HEK293 (cell line): ENCODE results near the gene LMO1.
A peak's percentile ranks its signal among the peaks of the same experiment; 100 is the strongest.

Source experiments
- OVOL3 ChIP-seq: fragments of 450-650 bp; formaldehyde crosslinking; IDR thresholded peaks from 2 replicates; pipeline ENCODE4 v1.5.1; 2016; ENCODE audit warnings: missing biosample characterization, missing genetic modification characterization
- PRDM1 ChIP-seq: fragments of 450-650 bp; formaldehyde crosslinking; IDR thresholded peaks from 2 replicates; pipeline ENCODE4; 2016; ENCODE audit warnings: missing biosample characterization, missing genetic modification characterization
- WT1 ChIP-seq: fragments of 450-650 bp; formaldehyde crosslinking; IDR thresholded peaks from 2 replicates; pipeline ENCODE4 v1.5.1; 2016; ENCODE audit warnings: missing biosample characterization, missing genetic modification characterization
- ZBTB20 ChIP-seq: fragments of 450-650 bp; formaldehyde crosslinking; IDR thresholded peaks from 2 replicates; pipeline ENCODE4 v1.5.1; 2016; ENCODE audit warnings: missing biosample characterization, missing genetic modification characterization
- ZBTB21 ChIP-seq: fragments of 450-650 bp; formaldehyde crosslinking; IDR thresholded peaks from 2 replicates; pipeline ENCODE4 v1.5.1; 2017; ENCODE audit warnings: missing biosample characterization, missing genetic modification characterization
- ZNF112 ChIP-seq: fragments of 450-650 bp; formaldehyde crosslinking; IDR thresholded peaks from 2 replicates; pipeline ENCODE4 v1.5.0; 2017; ENCODE audit warnings: missing biosample characterization, missing genetic modification characterization
- ZNF132 ChIP-seq: fragments of 450-650 bp; formaldehyde crosslinking; IDR thresholded peaks from 2 replicates; pipeline ENCODE4 v1.5.1; 2017; ENCODE audit warnings: missing biosample characterization, missing genetic modification characterization, borderline replicate concordance
- ZNF133 ChIP-seq: fragments of 450-650 bp; formaldehyde crosslinking; IDR thresholded peaks from 2 replicates; pipeline ENCODE4 v1.5.1; 2016; ENCODE audit warnings: missing biosample characterization, missing genetic modification characterization
- ZNF19 ChIP-seq: fragments of 450-650 bp; formaldehyde crosslinking; IDR thresholded peaks from 2 replicates; pipeline ENCODE4; 2016; ENCODE audit warnings: missing biosample characterization, missing genetic modification characterization, low read depth
- ZNF23 ChIP-seq: fragments of 450-650 bp; formaldehyde crosslinking; IDR thresholded peaks from 2 replicates; pipeline ENCODE4 v1.5.1; 2016; ENCODE audit warnings: missing biosample characterization, missing genetic modification characterization, borderline replicate concordance
- ZNF335 ChIP-seq: fragments of 450-650 bp; formaldehyde crosslinking; conservative IDR thresholded peaks from 2 replicates; pipeline ENCODE4 v1.5.1; 2016; ENCODE audit warnings: missing biosample characterization, missing genetic modification characterization
- ZNF366 ChIP-seq: fragments of 450-650 bp; formaldehyde crosslinking; conservative IDR thresholded peaks from 2 replicates; pipeline ENCODE4 v1.5.1; 2016; ENCODE audit warnings: missing biosample characterization, missing genetic modification characterization
- ZNF37A ChIP-seq: fragments of 450-650 bp; IDR thresholded peaks from 2 replicates; pipeline ENCODE4 v1.5.1; 2018; ENCODE audit warnings: missing biosample characterization, missing genetic modification characterization
- ZNF391 ChIP-seq: fragments of 450-650 bp; formaldehyde crosslinking; IDR thresholded peaks from 2 replicates; pipeline ENCODE4 v1.5.1; 2016; ENCODE audit warnings: low read depth, missing biosample characterization, missing genetic modification characterization, borderline replicate concordance
- ZNF404 ChIP-seq: fragments of 450-650 bp; formaldehyde crosslinking; IDR thresholded peaks from 2 replicates; pipeline ENCODE4 v1.5.1; 2017; ENCODE audit warnings: missing biosample characterization, missing genetic modification characterization
- ZNF423 ChIP-seq: fragments of 450-650 bp; formaldehyde crosslinking; IDR thresholded peaks from 2 replicates; pipeline ENCODE4 v1.5.1; 2016; ENCODE audit warnings: missing biosample characterization, missing genetic modification characterization
- ZNF426 ChIP-seq: fragments of 450-650 bp; formaldehyde crosslinking; IDR thresholded peaks from 2 replicates; pipeline ENCODE4 v1.5.1; 2017; ENCODE audit warnings: missing biosample characterization, missing genetic modification characterization, mild to moderate bottlenecking, inconsistent platforms, moderate library complexity
- ZNF514 ChIP-seq: fragments of 450-650 bp; formaldehyde crosslinking; IDR thresholded peaks from 2 replicates; pipeline ENCODE4 v1.5.1; 2016; ENCODE audit warnings: missing biosample characterization, missing genetic modification characterization
- ZNF521 ChIP-seq: fragments of 450-650 bp; formaldehyde crosslinking; IDR thresholded peaks from 2 replicates; pipeline ENCODE4 v1.5.1; 2017; ENCODE audit warnings: missing biosample characterization, mild to moderate bottlenecking, missing genetic modification characterization
- ZNF529 ChIP-seq: fragments of 450-650 bp; formaldehyde crosslinking; IDR thresholded peaks from 2 replicates; pipeline ENCODE4 v1.5.1; 2017; ENCODE audit warnings: missing genetic modification characterization, missing biosample characterization; ENCODE audit not compliant: insufficient replicate concordance
- ZNF561 ChIP-seq: fragments of 450-650 bp; IDR thresholded peaks from 2 replicates; pipeline ENCODE4 v1.5.1; 2018; ENCODE audit warnings: missing biosample characterization, missing genetic modification characterization, borderline replicate concordance
- ZNF626 ChIP-seq: fragments of 450-650 bp; sonication (Bioruptor Pico); formaldehyde crosslinking; IDR thresholded peaks from 2 replicates; pipeline ENCODE4 v1.5.1; 2018; ENCODE audit warnings: missing biosample characterization, missing genetic modification characterization, inconsistent platforms
- ZNF658 ChIP-seq: fragments of 450-650 bp; formaldehyde crosslinking; IDR thresholded peaks from 2 replicates; pipeline ENCODE4; 2016; ENCODE audit warnings: missing biosample characterization, missing genetic modification characterization
- ZSCAN23 ChIP-seq: fragments of 450-650 bp; formaldehyde crosslinking; IDR thresholded peaks from 2 replicates; pipeline ENCODE4 v1.5.1; 2016; ENCODE audit warnings: missing biosample characterization, missing genetic modification characterization
- TF ChIP-seq, protein P1 (sequence below): fragments of 450-650 bp; formaldehyde crosslinking; IDR thresholded peaks from 2 replicates; pipeline ENCODE4 v1.5.1; 2016; ENCODE audit warnings: missing biosample characterization, missing genetic modification characterization
- TF ChIP-seq, protein P2 (sequence below): fragments of 450-650 bp; formaldehyde crosslinking; IDR thresholded peaks from 2 replicates; pipeline ENCODE4 v1.5.1; 2016; ENCODE audit warnings: missing biosample characterization, missing genetic modification characterization
- TF ChIP-seq, protein P3 (sequence below): fragments of 450-650 bp; formaldehyde crosslinking; IDR thresholded peaks from 2 replicates; pipeline ENCODE4 v1.5.1; 2017; ENCODE audit warnings: missing biosample characterization, missing genetic modification characterization
- TF ChIP-seq, protein P4 (sequence below): fragments of 450-650 bp; formaldehyde crosslinking; IDR thresholded peaks from 2 replicates; pipeline ENCODE4 v1.5.1; 2016; ENCODE audit warnings: missing biosample characterization, missing genetic modification characterization, borderline replicate concordance

LMO1 gene

DNA sequence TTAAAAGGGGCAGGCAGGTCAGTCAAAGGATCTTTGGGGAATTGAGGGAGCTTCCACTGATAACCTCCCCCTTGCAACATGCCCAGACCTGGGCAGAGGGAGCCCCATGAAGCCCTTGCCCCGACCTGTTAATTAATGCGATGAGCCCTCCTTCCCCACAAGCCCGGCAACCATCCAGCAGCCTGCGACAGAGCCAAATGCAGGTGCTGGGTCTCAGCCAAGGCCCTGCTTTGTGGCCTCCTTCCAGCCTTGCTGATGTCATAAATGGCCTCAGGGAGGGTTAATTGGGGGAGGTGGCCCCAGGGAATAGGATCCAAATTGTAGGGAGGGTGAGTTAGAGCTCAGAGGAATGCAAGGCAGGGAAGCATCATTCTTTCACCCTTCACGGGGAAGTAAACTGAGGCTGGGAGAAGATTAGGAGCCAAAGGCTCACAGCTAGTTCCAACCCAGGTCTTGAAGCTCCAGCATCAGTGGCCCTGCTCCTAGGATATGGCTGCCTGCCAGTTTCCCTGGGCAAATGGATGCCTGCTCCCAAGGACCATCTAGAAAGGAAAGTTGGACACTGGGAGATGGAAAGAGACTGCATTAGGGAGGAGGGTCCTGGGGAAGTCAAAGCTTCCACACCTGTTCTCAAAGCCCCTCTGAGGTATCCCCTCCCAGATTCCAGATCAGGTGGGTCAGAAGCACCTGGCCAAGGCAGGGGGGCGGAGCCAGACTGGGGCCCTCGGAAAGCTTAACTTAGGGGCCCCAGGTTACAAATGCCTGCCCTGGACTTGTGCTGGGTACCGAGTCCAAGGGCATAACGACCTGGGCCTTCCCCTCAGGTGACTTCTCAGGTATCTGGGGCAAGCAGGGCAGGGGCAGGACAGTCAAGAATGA is 34.1 kb downstream of the LMO1 start (continued):
- TF ChIP-seq, protein P1, sequence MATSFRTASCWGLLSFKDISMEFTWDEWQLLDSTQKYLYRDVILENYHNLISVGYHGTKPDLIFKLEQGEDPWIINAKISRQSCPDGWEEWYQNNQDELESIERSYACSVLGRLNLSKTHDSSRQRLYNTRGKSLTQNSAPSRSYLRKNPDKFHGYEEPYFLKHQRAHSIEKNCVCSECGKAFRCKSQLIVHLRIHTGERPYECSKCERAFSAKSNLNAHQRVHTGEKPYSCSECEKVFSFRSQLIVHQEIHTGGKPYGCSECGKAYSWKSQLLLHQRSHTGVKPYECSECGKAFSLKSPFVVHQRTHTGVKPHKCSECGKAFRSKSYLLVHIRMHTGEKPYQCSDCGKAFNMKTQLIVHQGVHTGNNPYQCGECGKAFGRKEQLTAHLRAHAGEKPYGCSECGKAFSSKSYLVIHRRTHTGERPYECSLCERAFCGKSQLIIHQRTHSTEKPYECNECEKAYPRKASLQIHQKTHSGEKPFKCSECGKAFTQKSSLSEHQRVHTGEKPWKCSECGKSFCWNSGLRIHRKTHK (tag by site-specific recombination) = no peak
- TF ChIP-seq ZNF404 (tag by site-specific recombination) = no peak
- TF ChIP-seq, protein P2, sequence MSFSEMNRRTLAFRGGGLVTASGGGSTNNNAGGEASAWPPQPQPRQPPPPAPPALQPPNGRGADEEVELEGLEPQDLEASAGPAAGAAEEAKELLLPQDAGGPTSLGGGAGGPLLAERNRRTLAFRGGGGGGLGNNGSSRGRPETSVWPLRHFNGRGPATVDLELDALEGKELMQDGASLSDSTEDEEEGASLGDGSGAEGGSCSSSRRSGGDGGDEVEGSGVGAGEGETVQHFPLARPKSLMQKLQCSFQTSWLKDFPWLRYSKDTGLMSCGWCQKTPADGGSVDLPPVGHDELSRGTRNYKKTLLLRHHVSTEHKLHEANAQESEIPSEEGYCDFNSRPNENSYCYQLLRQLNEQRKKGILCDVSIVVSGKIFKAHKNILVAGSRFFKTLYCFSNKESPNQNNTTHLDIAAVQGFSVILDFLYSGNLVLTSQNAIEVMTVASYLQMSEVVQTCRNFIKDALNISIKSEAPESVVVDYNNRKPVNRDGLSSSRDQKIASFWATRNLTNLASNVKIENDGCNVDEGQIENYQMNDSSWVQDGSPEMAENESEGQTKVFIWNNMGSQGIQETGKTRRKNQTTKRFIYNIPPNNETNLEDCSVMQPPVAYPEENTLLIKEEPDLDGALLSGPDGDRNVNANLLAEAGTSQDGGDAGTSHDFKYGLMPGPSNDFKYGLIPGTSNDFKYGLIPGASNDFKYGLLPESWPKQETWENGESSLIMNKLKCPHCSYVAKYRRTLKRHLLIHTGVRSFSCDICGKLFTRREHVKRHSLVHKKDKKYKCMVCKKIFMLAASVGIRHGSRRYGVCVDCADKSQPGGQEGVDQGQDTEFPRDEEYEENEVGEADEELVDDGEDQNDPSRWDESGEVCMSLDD (tag by site-specific recombination) = peak; percentile 59; the same call in 1 of the 2 replicates
- TF ChIP-seq ZNF19 (tag by site-specific recombination) = no peak
- no peak for TF ChIP-seq ZNF391
- TF ChIP-seq ZNF514 (tag by site-specific recombination) = no peak
- TF ChIP-seq ZNF335 (tag by site-specific recombination) = no peak
- peak; percentile 55; the same call in 1 of the 2 replicates for TF ChIP-seq ZBTB20 (tag by site-specific recombination)
- TF ChIP-seq WT1 (tag by site-specific recombination) = peak; percentile 98
- TF ChIP-seq ZNF23 = no peak
- no peak for TF ChIP-seq ZNF112 (tag by site-specific recombination)
- TF ChIP-seq ZNF366 (tag by site-specific recombination) = peak; percentile 78
- TF ChIP-seq, protein P3, sequence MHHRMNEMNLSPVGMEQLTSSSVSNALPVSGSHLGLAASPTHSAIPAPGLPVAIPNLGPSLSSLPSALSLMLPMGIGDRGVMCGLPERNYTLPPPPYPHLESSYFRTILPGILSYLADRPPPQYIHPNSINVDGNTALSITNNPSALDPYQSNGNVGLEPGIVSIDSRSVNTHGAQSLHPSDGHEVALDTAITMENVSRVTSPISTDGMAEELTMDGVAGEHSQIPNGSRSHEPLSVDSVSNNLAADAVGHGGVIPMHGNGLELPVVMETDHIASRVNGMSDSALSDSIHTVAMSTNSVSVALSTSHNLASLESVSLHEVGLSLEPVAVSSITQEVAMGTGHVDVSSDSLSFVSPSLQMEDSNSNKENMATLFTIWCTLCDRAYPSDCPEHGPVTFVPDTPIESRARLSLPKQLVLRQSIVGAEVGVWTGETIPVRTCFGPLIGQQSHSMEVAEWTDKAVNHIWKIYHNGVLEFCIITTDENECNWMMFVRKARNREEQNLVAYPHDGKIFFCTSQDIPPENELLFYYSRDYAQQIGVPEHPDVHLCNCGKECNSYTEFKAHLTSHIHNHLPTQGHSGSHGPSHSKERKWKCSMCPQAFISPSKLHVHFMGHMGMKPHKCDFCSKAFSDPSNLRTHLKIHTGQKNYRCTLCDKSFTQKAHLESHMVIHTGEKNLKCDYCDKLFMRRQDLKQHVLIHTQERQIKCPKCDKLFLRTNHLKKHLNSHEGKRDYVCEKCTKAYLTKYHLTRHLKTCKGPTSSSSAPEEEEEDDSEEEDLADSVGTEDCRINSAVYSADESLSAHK (tag by site-specific recombination) = no peak
- TF ChIP-seq ZBTB21 (tag by site-specific recombination) = peak; percentile 81
- TF ChIP-seq, protein P4, sequence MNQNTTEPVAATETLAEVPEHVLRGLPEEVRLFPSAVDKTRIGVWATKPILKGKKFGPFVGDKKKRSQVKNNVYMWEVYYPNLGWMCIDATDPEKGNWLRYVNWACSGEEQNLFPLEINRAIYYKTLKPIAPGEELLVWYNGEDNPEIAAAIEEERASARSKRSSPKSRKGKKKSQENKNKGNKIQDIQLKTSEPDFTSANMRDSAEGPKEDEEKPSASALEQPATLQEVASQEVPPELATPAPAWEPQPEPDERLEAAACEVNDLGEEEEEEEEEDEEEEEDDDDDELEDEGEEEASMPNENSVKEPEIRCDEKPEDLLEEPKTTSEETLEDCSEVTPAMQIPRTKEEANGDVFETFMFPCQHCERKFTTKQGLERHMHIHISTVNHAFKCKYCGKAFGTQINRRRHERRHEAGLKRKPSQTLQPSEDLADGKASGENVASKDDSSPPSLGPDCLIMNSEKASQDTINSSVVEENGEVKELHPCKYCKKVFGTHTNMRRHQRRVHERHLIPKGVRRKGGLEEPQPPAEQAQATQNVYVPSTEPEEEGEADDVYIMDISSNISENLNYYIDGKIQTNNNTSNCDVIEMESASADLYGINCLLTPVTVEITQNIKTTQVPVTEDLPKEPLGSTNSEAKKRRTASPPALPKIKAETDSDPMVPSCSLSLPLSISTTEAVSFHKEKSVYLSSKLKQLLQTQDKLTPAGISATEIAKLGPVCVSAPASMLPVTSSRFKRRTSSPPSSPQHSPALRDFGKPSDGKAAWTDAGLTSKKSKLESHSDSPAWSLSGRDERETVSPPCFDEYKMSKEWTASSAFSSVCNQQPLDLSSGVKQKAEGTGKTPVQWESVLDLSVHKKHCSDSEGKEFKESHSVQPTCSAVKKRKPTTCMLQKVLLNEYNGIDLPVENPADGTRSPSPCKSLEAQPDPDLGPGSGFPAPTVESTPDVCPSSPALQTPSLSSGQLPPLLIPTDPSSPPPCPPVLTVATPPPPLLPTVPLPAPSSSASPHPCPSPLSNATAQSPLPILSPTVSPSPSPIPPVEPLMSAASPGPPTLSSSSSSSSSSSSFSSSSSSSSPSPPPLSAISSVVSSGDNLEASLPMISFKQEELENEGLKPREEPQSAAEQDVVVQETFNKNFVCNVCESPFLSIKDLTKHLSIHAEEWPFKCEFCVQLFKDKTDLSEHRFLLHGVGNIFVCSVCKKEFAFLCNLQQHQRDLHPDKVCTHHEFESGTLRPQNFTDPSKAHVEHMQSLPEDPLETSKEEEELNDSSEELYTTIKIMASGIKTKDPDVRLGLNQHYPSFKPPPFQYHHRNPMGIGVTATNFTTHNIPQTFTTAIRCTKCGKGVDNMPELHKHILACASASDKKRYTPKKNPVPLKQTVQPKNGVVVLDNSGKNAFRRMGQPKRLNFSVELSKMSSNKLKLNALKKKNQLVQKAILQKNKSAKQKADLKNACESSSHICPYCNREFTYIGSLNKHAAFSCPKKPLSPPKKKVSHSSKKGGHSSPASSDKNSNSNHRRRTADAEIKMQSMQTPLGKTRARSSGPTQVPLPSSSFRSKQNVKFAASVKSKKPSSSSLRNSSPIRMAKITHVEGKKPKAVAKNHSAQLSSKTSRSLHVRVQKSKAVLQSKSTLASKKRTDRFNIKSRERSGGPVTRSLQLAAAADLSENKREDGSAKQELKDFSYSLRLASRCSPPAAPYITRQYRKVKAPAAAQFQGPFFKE (tag by site-specific recombination) = no peak
- no peak for TF ChIP-seq ZNF426 (tag by site-specific recombination)
- no peak for TF ChIP-seq PRDM1
- TF ChIP-seq ZNF561 (tag by site-specific recombination) = no peak
- no peak for TF ChIP-seq ZNF626 (tag by site-specific recombination)
- TF ChIP-seq ZNF423 = no peak; the same call in 1 of the 2 replicates
- no peak for TF ChIP-seq ZNF132 (tag by site-specific recombination)
- TF ChIP-seq ZSCAN23 (tag by site-specific recombination) = no peak
- TF ChIP-seq ZNF37A (tag by site-specific recombination) = no peak
- no peak for TF ChIP-seq ZNF133
- TF ChIP-seq ZNF658 = no peak
- TF ChIP-seq ZNF521 (tag by site-specific recombination) = no peak
- no peak for TF ChIP-seq OVOL3 (tag by site-specific recombination)
- TF ChIP-seq ZNF529 (tag by site-specific recombination) = no peak
